Occipital lobe (tissue), 2 donors: Measurements from ENCODE around the gene TEX30. TPM values are rescaled to one million over a fixed set of nuclear protein-coding genes. Genes with fewer than 3 reads are reported as not detected.
A peak's percentile ranks its signal among the peaks of the same experiment; 100 is the strongest.

Source experiments
- DNase-seq: peaks from one replicate; lab custom pipeline; 2025; lab: John Stamatoyannopoulos, UW
- total RNA-seq: library from RNA; depleted of rRNA; stranded (reverse); fragments of >200 nt; gene quantifications from one replicate; pipeline ENCODE4 v1.2.3, GENCODE V29; 2014

TEX30 gene
- total RNA-seq, 1 donor from 2014 or later: 12.8 TPM

DNA sequence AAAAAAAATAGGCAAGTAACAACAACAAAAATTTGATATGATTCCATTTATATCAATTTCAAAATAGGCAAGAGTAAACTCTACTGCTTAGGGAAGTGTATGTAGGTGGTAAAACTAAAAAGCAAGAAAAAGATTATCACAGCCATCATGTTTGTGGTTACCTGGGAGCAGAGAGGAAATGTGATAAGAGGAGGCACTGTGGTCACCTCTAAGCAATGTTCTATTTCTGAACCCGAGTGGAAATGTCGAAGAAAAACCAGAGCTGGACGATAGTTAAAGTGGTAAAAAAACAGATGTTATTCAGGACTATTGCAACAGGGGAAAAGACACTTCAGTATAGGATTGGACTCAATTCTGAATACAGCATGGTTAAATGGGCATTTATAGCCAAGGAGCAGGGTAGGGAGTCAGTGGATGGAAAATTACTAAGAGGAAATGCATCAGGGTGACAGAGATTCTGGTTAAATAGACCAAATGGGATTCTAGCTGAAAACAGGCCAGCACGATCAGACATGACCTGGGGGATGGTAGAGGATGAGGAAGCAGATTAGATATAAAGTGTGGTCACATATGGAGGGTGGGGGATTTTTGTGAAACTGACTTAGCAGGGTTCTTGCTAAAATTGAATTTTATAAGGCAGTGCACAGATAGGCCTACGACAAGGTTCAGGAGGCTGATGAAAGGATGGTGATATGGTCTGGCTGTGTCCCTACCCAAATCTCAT is 6.0 kb upstream of the TEX30 start:
- no peak for DNase-seq

DNA sequence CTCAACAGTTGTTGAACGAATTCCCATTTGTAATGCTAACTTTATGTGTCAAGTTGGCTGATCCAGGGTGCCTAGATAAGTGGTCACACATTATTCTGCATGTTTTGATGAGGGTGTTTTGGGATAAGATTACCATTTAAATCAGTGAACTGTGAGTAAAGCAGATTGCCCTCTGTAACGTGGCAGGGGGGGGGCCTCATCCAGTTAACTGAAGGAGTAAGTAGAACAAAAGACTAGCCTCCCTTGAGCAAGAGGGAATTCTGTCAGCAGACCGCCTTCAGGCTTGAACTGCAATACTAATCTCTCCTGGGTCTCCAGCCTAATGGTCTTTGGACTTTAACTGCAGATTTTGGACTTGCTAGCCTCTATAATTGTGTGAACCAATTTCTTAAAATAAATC is 4.2 kb upstream of the TEX30 start:
- DNase-seq: no peak

DNA sequence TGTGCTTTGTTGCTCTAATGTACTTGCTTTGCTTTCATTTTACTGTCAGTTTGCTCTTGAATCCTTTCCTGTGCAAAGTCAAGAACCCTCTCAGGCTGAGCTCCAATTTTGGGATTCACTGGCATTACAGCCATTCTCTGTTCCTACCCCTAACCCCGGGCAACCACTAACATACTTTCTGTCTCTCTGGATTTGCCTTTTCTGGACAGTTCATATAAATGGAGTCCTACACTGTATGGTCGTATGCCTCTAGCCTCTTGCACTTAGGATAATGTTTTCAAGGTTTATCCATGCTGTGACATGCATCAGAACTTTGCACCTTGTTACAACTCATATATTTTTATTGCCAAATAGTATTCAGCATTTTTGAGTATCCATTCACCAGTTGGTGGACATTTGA is 2.7 kb upstream of the TEX30 start:
- no peak for DNase-seq

DNA sequence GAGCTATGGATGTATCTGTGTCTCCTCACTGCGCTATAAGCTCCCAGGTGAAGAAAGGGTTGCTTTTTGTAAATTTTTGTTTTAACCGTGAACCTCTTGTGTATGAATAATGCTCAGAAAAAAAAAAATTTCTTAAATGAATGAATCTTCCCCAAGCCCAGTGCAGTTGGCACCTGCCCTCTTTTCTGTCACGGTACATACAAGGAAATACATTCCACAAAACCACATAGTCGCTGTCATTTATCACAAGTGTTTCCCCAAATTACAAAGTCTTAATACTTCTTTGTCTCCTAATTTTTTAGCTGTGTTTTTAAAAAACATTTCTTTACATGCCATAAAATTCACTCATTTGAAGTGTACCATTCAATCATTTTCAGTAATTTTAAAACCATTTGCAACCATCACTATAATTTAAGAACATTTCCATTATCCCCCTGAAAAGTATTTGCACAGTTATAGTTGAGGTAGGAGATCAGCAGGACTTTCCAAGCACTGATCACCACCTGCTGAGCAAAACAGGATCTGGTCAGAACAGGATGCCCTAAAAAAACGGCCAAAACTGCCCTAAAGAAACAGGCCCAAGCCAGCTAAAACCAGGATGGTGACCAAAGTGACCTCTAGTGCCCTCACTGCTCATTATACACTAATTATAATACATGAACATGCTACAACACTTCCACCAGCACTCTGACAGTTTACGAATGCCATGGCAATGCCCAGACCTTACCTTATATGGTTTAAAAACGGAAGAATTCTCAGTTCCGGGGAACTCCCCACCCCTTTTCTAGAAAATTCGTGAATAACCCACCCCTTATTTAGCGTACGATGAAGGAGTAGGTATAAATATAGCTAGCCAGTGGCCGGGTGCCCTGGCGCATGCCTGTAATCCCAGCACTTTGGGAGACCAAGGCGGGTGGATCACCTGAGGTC is 1.3 kb upstream of the TEX30 start:
- DNase-seq: no peak

DNA sequence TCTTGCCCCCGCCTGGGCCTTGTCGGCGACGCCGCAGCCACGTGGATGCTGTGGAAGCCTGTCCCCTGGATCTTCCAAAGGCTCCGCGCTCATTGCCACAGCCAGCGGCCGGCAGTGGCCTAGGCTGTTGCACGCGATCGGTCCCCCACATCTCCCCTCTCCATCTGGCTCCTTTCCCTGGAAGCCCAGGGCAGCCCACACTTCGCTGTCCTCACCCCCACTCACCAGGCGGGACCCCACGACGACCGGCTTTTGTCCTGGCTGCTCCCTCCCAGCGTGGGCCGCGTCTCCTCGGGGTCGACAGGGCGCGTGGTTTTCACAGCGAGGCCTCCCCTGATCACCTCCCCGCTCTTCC is 605 bp upstream of the TEX30 start:
- no peak for DNase-seq

DNA sequence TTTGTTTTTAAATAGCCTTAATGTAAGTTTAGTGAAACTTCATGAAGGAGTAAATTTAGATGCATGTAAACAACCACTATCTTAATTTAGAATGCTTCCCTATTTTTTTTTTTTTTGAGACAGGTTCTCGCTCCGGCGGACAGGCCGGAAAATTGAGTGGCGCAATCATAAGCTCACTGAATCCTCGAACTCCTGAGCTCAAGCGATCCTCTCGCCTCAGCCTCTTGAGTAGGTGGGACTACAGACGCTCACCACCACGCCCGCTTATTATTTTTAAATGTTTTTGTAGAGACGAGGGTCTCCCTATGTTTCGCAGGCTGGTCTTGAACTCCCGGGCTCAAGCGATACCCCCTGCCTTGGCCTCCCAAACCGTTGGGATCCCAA is 1.6 kb downstream of the TEX30 start:
- no peak for DNase-seq

DNA sequence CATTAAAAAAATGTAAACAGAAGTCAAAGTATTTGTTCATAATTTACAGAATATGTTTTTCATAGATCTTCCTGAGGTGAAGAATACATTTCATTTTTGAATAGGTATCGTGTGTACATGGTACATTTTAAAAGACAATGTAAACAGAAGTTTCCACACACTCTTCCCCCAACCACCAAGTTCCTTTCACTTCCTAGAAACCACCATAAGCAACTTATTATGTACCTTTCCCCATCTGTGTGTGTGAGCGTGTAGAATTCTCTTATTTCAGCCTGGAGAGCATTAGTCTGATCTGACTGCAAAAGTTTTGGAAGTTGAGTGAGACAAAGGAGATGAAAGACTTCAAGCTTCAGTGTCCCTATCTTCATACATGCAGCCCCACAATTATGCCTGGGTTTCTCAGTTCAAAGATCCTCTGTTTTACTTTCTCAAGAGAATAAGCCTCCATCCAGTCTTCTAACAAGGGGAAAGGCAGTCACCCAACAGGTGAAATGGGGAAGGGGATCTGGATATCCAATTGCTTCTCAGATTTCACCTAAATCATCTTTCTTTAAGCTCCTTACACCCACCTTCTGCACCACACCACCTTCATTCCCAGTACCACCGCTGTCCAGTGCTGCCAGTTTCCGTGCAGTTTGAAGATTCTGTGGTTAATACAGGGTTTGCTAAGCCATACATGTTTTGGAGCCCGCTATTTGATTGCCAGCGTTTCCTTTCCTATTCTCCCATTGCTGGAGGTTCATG is 2.1 kb downstream of the TEX30 start:
- DNase-seq: no peak

DNA sequence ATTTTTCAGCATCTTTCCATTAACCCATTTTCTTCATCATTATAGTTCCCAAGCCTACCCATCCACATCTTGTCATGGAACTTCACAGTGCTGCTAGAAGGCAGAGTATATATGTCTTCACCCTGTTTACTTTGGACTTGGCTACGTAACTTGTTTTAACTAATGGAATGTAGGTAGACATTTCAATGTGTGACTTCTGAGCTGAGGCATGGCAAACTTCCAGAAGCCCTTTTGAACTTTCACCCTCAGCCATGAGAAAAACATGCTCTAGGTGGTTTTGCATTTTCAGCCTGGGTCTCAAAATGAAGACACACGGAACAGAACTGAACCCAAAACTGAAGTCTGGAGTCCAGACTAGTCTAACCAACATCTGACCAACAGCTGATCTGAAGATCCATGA is 3.2 kb downstream of the TEX30 start:
- no peak for DNase-seq

DNA sequence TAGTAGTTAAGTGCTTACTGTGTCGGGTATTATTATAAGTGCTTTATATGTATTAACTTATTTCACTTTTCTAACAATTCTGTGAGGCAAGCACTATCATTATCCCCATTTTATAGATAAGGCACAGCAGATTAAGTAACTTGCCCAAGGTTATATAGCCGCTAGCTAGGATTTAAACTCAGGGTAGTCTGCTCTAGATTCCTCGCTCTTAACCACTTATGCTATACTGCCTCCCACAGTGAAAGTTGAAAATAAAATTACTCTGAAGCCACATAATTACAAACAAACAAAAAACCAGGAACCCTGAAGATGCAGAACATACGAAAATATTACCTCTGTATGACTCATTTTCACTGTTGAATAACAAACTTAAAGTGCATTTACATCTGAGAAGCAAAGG is 3.9 kb downstream of the TEX30 start:
- no peak for DNase-seq

DNA sequence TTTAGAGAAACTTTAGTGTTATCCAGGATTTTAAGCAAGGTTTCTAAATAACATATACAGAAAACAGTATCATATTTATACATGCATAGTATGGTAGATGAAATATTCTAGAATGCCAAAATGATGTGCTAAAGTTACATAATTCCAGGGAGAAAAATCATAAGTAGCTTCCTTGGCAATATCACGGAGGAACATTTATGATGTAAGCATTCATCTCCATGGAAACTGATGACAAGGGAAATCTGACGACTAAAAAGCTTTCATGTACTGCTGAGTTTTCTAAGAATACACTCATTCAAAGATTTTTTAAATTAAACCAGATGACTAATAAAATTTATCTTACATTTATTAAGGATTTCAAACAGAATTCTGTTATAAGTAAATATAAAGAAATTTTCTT is 4.7 kb downstream of the TEX30 start:
- no peak for DNase-seq

DNA sequence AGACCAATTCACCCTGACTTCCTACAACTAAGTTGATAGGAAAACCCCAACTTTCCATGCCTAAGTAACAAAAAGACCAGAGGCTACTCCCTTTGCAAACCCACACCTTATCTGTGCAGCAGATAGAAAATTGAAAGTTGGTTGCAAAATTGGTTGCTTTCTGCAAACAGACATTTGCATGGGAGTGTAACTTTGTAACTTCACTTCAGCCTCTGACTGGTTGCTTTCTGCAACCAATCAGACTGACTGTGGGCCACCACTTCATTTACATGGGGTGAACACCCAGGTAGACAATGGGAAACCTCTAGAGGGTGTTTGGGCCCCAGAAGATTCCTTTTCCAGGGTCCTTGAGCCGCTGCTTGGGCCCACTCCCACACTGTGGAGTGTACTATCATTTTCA is 9.8 kb downstream of the TEX30 start:
- DNase-seq: no peak

DNA sequence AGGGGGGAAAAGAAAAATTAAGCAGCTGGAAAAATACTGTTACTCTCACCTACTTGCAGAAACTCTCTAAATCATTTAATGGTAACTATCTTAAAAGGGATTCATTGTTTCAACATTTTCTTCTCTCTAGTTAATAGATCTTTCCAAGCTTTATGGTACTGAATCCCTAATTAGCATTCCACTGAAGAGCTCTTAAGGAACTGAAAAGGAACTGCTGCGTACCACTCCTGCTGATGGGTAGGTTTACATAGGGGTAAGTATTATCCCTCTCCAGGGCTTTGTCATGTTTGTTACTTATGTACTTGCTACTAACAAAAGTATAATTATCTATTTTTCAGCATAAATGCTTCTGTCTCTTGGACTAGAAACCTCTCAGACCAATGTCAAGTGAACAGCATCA is 12.5 kb downstream of the TEX30 start:
- DNase-seq: no peak

DNA sequence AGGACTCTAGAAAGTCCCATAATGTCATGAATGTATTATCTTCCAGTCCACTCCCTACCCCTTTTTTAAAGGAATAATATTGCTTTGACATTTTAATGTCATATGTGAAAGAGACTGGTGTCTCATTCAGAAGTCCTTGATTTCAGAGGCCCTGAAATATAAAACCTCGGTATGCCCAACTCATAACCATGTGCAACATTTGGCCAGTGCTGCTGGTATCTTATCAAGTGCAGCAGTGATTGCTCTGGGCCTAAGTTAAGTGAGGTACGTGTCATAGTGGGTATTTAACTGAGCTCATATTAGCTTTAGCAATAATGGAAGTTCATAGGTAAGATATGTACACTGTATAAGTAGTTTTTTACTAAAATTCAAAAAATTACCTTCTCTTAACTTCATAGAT is 14.7 kb downstream of the TEX30 start:
- no peak for DNase-seq

DNA sequence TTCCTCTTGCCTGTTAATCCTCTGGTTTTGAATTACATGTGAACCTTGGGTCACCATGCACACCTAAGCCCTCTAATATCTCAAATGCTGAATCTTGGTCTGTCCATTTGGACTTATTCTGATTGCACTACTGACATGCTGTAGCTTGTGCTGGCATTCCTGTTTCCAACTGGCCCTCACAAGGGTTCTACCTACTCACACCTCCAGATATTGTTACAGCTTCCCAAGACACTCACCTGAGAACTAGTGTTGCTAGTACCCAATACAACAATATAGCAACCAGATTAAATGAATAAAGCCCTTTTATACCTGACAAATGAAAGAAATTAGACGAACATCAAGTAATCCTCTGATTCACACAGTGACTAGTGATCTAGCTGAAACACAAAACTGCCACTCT is 16.6 kb downstream of the TEX30 start:
- no peak for DNase-seq

DNA sequence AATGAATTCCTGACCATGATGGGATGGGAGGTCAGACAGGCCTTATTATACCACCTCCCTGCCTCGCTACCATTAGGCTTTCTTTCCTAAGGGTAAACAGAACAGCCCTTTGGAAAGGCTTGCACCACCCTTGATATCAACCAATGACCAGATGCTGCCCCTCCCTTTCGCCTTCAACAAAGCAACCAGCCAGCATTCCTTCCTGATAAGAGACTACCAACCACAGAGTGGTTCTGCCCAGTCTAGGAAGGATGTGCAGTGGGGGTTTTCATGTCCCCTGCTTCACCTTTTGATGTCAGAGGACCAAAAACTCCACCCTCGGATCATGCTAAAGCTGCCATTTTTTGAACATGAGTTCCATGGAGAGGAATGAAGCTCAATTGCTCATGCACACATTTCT is 21.7 kb downstream of the TEX30 start:
- no peak for DNase-seq

DNA sequence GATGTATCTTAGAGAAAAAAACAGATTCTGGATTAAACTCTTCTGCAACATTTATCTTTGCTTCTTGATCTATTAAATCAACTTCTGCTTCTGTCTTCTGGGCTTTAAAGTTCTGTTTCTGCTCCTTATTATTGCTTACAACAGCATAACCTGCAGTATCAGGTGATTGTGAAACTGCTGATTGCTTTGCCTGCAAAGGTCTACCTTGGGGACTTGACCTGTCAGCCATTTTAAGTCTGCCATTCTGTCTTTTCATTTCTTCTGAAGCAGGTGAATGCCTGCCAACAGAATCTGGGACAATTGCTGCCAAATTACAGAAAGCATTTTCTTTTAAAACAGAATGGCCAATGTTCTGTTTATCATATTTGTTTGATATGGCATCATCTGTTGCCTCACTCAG is 31.1 kb downstream of the TEX30 start:
- no peak for DNase-seq

DNA sequence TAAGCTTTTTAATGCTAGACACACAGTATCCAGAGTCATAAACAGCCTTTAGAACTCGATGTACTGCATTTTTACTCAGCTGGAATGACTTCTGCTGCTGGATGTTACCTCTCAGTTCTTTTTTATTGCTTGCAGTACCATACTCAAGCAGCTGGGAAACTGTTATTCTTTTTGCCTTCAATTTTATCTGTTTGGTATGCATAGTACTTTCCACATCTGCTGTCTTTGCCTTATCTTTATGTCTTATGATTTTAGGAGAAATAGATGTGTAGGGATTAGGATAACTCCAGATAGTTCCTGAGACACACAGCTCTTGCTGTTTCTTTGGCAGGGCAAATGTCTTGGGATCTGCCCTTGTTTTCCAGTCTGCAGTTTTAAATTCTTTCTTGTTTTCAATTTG is 31.5 kb downstream of the TEX30 start:
- DNase-seq: no peak

DNA sequence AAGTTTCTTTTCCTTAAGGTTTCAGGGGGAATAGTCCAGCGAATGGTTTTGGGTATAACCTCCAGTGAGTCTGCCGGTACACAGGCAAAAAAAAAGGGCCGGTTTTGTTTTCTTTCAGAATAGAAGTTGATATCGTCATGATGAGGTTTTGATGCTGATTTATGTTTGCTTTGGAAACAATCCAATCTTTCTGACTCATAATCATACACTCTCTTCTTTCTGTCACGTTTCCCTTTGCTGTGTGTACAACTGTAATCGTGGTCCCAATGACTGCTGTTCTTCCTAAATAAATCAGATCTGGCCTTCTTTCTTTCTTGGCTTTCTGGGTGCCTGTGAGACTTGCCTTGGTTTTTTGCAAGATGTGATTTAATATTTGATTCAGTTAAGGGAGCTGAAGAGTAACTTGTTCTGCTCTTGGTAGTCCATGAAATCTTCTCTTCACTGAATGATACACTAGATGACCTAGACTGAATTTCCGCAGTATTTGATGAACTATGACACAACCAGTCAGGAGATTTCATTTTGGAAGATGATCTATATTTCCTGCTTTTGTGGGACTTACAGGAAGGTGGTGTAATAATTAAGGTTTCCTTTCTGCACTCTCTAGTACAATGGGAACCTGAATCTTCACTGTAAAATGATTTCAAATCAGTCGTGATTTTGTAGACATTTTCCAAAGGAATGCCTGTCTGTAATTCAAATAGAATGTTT is 43.9 kb downstream of the TEX30 start:
- no peak for DNase-seq

DNA sequence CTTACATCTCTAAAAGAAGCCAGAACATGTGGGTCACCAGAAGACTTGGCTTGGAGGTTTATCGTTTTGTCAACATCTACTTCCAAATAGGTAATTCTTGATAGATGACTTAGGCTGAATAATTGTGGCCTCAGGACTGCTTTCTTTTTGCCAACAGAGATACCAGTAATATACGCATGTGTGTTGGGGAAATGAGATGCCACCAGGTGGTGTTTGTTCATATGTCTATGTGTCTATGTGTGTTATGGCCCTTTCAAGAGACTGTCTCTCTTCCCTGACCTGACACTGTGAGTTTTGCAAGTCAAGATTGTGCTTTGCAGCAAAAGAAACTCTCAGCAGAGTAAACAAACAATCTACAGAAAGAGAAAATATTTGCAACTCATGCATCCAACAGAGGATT is 47.2 kb downstream of the TEX30 start:
- DNase-seq: no peak

DNA sequence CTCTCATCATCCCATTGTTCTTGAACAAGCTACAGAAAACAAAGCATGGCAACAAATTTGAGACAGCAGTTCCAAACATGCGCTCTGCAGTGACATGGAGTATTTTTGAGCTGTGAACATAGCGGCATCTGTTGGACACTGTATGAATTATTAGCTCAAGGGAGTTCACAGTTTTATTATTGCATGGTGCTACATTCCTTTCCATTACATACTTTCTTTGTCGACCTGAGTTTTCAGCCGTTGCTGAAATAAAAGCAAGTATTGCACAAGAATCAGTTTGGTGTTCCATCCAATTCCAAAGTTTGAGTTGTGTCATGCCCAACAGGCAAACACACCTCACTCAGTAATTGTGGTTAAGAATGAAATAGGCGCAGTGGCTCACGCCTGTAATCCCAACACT is 48.7 kb downstream of the TEX30 start:
- DNase-seq: peak; percentile 1

DNA sequence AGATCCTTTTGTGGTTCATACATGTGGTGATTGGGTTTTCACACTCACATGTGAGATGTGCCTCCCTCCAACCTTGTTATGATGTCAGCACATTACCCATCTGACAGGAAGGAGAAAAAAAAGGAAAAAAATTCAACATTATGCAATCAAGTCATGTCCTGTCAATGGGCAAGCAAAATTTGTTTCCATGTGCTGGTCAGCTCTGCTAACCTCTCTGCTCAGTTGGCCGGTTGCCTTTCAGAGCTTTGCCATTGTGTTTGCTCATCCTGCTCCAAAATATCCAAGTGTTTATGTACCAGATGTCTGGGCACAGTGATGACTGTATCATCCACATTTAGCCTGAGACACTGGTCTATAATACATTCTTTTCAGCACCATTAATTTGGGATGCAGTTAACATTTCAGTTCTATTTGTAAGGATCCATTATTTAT is 51.8 kb downstream of the TEX30 start:
- DNase-seq: peak; percentile 48

DNA sequence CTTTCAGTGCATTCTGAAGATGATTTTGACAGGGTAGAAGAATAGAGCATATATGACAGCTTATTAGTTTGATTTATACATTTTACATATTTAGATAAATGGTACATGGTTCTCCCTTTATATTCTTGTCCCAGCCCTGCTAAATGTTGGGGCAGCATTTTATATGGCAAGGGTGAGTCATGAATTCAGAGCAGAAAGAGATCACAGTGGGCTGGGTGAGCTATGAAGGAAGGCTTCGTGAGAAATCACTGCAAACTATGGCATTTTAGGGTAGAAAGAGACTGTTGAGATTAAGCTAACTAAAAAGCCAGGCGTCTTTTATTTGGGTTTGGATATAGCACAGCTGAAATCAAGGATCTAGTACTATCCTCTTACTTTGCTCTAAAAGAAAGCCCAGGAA is 54.8 kb downstream of the TEX30 start:
- DNase-seq: no peak
